ENCODE results near the gene FERMT3.

DNA sequence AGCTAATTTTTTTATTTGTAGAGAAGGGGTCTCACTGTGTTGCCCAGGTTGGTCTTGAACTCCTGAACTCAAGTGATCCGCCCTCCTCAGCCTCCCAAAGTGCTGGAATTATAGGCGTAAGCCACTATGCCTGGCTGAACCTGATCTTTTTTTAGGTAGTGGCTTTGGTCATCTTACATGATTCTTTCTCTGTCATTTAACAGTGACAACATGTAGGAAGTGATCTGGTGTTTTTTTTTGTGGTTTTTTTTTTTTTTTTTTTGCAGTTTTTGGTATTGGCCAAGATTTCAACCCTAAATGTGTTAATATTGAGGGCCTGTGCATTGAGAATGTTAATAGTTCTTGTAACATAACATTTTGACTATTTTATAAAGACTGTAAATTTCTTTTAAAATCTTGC lies 8.0 kb upstream of the FERMT3 start:
- TF ChIP-seq CTCF (IDR thresholded peaks at IDR 0.05): no peak
- TF ChIP-seq POLR2A (IDR thresholded peaks at IDR 0.05): no peak
- TF ChIP-seq EP300 (IDR thresholded peaks at IDR 0.05): no peak
